ENCODE data around the gene DMBT1. TPM values are rescaled to one million over a fixed set of nuclear protein-coding genes. Genes with fewer than 3 reads are reported as not detected.

DMBT1 gene
- total RNA-seq, 1 donor from 2014 or later: not detected

- no peak for DNase-seq (ENCODE audit: extremely low spot score in 2 of 2)
- Histone ChIP-seq H3K27me3 (no peaks in the 10 kb centered on the region), H3K9me3 (no peaks in the 10 kb centered on the region), H3K36me3 (peaks cover 0 to 20% of the 10 kb centered on the region in 2 donors), H3K4me1 (no peaks in the 10 kb centered on the region), H3K27ac (no peak overlapping the region), H3K4me3 (no peak overlapping the region)
- peak in 1 of 2 donors; percentile 23 for TF ChIP-seq POLR2AphosphoS5 (IDR thresholded peaks at IDR 0.05; ENCODE audit: insufficient read depth in 1 of 2, low read depth in 1 of 2)
- TF ChIP-seq POLR2A (IDR thresholded peaks at IDR 0.05): no peak
- no peak for TF ChIP-seq CTCF (IDR thresholded peaks at IDR 0.05)
- intact Hi-C loops (cut with DNase I): no loop called here
Observed at GRCh38 chr10:122515588-122516231, 44.8 kb upstream of the DMBT1 start.

GRCh38 chr10:122516734-122517133, 43.8 kb upstream of the DMBT1 start:
- no peak for TF ChIP-seq POLR2A (IDR thresholded peaks at IDR 0.05)
- no peak for TF ChIP-seq CTCF (IDR thresholded peaks at IDR 0.05)
- TF ChIP-seq POLR2AphosphoS5 (IDR thresholded peaks at IDR 0.05; ENCODE audit: insufficient read depth in 1 of 2, low read depth in 1 of 2): no peak
- Histone ChIP-seq H3K9me3 (no peaks in the 10 kb centered on the region), H3K36me3 (peaks cover 0 to 20% of the 10 kb centered on the region in 2 donors), H3K4me1 (no peaks in the 10 kb centered on the region), H3K4me3 (no peak overlapping the region), H3K27ac (no peak overlapping the region), H3K27me3 (no peaks in the 10 kb centered on the region)
- DNase-seq (ENCODE audit: extremely low spot score in 2 of 2): no peak
- intact Hi-C loops (cut with DNase I): no loop called here

- Histone ChIP-seq H3K9me3 (no peaks in the 10 kb centered on the region), H3K27me3 (no peaks in the 10 kb centered on the region), H3K36me3 (peaks cover 0 to 8% of the 10 kb centered on the region in 2 donors), H3K27ac (no peak overlapping the region), H3K4me1 (no peaks in the 10 kb centered on the region), H3K4me3 (no peak overlapping the region)
- DNase-seq (ENCODE audit: extremely low spot score in 2 of 2): no peak
- TF ChIP-seq POLR2AphosphoS5 (IDR thresholded peaks at IDR 0.05; ENCODE audit: insufficient read depth in 1 of 2, low read depth in 1 of 2): no peak
- intact Hi-C loops (cut with DNase I): no loop called here
Observed at GRCh38 chr10:122519144-122519543, 41.4 kb upstream of the DMBT1 start.

GRCh38 chr10:122519873-122520272, 40.7 kb upstream of the DMBT1 start:
- no peak for TF ChIP-seq POLR2A (IDR thresholded peaks at IDR 0.05)
- TF ChIP-seq CTCF (IDR thresholded peaks at IDR 0.05): no peak
- Histone ChIP-seq H3K9me3 (no peaks in the 10 kb centered on the region), H3K27me3 (no peaks in the 10 kb centered on the region), H3K36me3 (peaks cover 0 to 2% of the 10 kb centered on the region in 2 donors), H3K4me3 (no peak overlapping the region), H3K27ac (no peak overlapping the region), H3K4me1 (no peaks in the 10 kb centered on the region)
- intact Hi-C loops (cut with DNase I): no loop called here
- no peak for DNase-seq (ENCODE audit: extremely low spot score in 2 of 2)

- intact Hi-C loops (cut with DNase I): no loop called here
- DNase-seq (ENCODE audit: extremely low spot score in 2 of 2): no peak
- no peaks in the 10 kb centered on the region for H3K27me3 ChIP-seq
Observed at GRCh38 chr10:122521011-122521410, 39.5 kb upstream of the DMBT1 start.

More at GRCh38 chr10:122521011-122521410, 39.5 kb upstream of the DMBT1 start:
- H3K27ac ChIP-seq: no peak overlapping the region
- H3K9me3 ChIP-seq: no peaks in the 10 kb centered on the region
- H3K4me1 ChIP-seq: no peaks in the 10 kb centered on the region
- no peak overlapping the region for H3K4me3 ChIP-seq
- H3K36me3 ChIP-seq: no peaks in the 10 kb centered on the region
- TF ChIP-seq CTCF (IDR thresholded peaks at IDR 0.05): no peak
- no peak for TF ChIP-seq POLR2A (IDR thresholded peaks at IDR 0.05)
- TF ChIP-seq POLR2AphosphoS5 (IDR thresholded peaks at IDR 0.05; ENCODE audit: insufficient read depth in 1 of 2, low read depth in 1 of 2): no peak
